Head of caudate nucleus (tissue), 42 donors: Measurements from ENCODE around the gene PKD2L1.
"Not testable (repeated sequence)": the region's sequence is repeated elsewhere in the genome, so short reads cannot be mapped to it uniquely, and the experiment has no call there.

ENCODE experiments used
- DNase-seq, 42 donors: peaks; one replicate each; pipeline versions ENCODE4 v3.0.0 to v3.0.0-alpha.2; 2020 to 2021; ENCODE audit warnings: mixed read lengths in 7 of 42
- intact Hi-C: fragments of 100-400 bp; cut with DNase I; formaldehyde crosslinking; loops from one replicate; pipeline ENCODE4 v1.15.0; 2022

The PKD2L1 gene

DNA sequence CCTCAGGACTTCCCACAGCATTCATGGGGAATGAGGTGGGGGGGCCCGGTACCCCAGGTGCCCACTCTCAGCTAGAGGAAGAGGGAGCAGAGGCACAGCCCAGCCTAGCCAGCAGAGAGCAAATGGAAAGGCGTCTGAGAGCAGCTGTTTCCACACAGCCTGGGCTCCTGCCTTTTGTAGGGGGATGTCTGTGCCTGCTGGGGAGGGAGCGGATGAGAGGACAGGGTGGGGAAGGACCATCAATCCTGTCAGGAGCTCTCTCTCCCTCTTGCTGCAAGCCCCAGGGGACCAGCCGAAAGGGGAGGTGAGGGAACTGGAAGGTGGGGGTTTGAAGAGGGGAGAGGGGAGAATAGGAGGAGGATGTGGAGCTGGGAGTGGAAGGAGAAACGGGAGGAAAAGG, at the start of gene PKD2L1:
Gene PKD2L1, minus strand, starts transcription at position 150 of the 400 bp plus-strand sequence. Its CDS starts 125 bp downstream, at position 25.
- intact Hi-C loops: no loop called here
- no peak for DNase-seq

GRCh38 chr10:100377830-100378229, 47.8 kb upstream of the PKD2L1 start:
- DNase-seq: no peak
- intact Hi-C loops: no loop called here

DNA sequence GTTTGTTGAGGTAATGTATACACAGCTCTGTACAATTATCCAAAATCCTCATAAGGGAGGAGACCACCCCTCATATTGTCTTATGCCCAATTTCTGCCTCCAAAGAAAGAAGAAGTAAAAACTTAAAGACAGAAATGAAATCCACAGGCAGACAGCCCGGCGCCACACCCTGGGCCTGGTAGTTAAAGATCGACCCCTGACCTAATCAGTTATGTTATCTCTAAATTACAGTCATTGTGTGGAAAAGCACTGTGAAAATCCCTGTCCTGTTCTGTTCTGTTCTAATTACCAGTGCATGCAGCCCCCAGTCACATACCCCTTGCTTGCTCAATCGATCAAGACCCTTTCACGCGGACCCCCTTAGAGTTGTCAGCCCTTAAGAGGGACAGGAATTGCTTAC, 46.6 kb upstream of the PKD2L1 start:
- DNase-seq, intact Hi-C loops: not testable (repeated sequence)

DNA sequence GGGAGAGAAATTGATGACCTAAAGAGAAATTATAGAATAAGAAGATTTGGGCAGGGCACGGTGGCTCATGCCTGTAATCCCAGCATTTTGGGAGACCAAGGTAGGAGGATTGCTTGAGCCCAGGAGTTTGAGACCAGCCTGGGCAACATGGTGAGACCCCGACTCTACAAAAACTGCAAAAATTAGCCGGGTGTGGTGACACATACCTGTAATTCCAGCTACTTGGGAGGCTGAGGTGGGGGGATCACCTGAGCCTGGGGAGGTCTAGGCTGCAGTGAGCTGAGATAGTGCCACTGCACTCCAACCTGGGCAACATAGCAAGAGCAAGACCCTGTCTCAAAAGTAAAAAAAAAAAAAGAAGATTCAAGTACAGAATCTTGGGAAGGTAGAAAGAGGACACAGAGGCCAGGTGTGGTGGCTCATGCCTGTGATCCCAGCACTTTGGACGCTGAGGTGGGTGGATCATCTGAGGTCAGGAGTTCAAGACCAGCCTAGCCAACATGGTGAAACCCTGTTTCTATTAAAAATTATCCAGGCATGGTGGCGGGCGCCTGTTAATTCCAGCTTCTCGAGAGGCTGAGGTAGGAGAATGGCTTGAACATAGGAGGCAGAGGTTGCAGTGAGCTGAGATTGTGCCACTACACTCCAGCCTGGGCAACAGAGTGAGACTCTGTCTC, 44.8 kb upstream of the PKD2L1 start:
- intact Hi-C loops, DNase-seq: not testable (repeated sequence)

- DNase-seq: no peak
- intact Hi-C loops: no loop called here
Measured at GRCh38 chr10:100374200-100374655, 44.2 kb upstream of the PKD2L1 start.

- intact Hi-C loops: no loop called here
- peak; percentile 97 to 100 (median 99) for DNase-seq
Measured at GRCh38 chr10:100373298-100374199, 43.5 kb upstream of the PKD2L1 start.

DNA sequence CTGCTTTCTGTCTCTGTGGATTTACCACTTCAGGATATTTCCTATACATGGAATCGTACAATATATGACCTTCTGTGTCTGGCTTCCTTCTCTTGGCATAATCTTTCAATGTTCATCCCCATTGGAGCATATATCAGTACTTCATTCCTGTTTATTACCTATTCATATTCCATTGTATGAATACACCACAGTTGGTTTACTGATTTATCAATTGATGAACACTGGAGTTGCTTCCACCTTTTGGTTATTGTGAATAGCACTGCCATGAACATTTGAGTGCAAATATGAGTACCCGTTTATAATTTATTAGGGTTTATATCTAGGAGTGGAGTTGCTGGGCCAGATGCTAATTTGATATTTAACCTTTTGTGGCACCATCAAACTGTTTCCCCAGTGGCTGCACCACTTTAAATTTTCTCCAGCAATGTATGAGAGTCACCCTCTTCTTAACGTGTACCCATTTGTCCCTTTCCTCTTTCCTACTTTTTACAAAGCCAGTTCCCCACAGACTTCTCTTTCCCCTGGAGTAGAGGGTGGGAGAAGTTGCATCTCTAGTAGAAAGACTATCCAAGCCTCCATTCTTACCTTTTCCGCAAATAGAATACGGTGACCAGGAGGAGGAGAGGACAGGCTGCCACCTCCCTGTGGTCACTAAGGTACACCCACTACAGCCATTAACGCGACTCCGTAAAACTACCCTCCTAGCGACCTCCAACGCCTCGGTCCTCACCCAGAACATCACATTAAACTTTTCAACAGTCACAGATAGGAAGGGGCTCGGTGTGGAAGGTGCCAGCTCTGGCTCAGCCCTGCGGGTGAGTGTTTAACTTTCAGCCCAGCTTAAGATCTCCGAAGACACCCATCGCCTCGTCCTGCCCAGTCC, 42.6 kb upstream of the PKD2L1 start:
- no peak for DNase-seq
- intact Hi-C loops: no loop called here

DNA sequence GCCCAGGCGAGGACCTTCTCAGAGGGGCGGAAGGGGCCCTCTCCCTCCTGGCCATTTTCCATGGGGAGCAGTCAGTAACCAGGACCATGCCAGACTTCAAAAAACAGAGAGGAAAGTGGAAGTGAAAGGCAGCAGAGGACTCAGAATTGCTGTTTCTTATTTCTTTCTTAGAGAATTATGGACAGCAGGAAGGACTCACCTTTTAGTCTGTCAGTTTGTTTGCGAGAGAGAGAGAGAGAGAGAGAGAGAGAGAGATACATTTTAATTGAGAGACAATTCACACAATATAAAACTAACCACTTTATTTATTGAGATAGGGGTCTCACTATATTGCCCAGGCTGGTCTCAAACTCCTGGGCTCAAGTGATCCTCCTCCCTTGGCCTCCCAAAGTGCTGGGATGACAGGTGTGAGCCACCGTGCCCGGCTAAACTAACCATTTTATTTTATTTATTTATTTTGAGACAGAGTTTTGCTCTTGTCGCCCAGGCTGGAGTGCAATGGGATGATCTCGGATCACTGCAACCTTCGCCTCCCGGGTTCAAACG, 41.5 kb upstream of the PKD2L1 start:
- DNase-seq: no peak
- intact Hi-C loops: no loop called here

DNA sequence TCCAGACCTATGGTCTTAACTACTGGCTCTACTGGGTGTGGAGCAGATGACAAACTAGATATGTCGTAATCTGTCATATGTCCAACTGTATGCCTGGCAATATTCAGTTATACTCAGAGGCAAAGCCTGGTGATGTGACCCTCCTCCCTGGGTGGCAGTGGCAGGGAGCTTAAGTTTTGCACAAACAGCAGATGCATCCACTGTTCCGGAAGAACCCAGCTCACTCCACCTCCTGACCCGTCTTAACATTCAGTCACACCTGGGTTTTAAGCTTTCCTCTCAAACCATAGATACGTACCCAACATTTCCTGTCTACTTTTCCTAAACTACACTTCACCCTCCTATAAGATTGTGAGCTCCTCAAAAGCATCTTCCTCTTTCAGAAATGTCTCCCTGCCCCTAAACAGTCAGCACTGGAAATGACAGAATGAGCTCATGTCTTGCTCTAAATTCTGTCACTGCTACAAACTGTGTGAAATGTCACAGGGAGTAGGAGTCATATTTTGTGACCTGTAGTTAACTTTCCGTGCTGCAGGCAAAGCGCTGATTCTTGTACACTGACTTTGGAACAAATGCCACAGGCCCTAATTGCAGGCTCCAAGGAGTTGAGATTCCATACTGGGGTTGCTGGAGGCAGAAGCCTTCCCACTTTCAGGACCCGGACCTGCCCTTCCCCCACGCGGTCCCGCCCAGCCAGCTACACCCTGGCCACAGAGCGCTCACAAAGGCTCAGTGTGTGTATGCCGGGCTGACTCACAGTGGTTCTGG, 40.9 kb upstream of the PKD2L1 start:
- peak; percentile 75 to 96 (median 87) for DNase-seq
- intact Hi-C loops: no loop called here

DNA sequence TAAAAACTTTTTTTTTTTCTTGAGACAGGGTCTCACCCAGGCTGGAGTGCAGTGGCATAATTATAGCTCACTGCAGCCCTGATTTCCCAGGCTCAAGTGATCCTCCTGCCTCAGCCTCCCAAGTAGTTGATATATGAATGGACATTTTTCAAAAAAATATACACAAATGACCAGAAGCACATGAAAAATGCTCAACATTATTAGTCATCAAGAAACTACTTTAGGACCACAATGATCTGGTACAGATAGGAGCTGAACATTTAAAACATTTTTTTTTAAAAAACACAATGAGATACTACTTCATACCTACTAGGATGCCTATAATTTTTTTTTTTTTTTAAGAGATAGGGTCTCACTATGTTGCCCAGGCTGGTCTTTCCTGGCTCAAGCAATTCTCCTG, 38.7 kb upstream of the PKD2L1 start:
- intact Hi-C loops: no loop called here
- no peak for DNase-seq

- DNase-seq: peak in 41 of 42 donors; percentile 16 to 84 (median 58)
Measured at GRCh38 chr10:100364735-100365391, 34.8 kb upstream of the PKD2L1 start.

DNA sequence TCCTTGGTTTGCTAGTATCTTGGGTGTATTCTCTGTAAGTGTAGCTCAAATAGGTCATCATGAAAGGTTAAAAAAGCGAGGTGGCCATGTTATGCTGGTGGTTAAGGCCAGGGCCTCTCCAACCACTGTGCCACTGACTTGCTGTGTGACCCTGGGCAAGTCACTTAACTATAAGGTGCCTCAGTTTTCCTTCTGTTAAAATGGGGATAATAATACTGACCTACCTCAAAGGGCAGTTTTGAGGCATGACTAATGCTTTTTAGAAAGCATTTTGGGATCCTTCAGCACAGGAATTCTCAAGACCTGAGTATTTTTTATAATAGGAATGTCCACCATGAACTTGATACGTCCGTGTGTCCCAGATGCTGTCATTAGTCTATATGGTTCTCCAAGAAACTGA, 34.1 kb upstream of the PKD2L1 start:
- DNase-seq: no peak
- intact Hi-C loops: no loop called here

More at GRCh38 chr10:100364735-100365391, 34.8 kb upstream of the PKD2L1 start:
- intact Hi-C loops: no loop called here

DNA sequence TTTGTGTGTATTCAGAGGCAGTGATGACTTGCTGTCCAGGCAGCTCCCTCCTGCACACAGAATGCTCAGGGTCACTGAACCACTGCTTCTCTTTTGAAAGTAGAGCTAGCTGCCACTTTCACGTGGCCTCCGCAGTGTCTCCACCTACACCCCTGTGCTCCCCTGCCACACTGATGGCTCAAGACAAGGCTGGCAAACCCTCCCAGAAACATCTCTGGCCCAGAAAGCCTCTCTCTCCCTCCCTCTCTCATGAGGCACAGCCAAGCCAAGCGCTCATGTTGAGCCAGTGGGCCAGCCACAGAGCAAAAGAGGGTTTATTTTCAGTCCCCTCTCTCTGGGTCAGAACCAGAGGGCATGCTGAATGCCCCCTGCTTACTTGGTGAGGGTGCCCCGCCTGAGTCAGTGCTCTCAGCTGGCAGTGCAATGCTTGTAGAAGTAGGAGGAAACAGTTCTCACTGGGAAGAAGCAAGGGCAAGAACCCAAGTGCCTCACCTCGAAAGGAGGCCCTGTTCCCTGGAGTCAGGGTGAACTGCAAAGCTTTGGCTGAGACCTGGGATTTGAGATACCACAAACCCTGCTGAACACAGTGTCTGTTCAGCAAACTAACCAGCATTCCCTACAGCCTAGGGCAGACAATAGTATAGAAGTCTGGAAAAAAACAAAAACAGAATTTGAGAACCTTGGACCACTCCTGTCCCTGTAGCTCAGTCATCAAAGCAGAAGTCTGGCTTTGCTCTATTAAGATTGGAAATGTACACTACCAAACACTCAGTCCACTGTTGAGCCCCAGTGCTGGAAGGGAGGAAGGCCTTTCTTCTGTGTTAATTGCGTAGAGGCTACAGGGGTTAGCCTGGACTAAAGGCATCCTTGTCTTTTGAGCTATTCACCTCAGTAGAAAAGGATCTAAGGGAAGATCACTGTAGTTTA, 32.8 kb upstream of the PKD2L1 start:
- peak in 28 of 42 donors; percentile 15 to 75 (median 54) for DNase-seq
- intact Hi-C loops: no loop called here

- intact Hi-C loops: no loop called here
- no peak for DNase-seq
Measured at GRCh38 chr10:100360234-100360633, 30.2 kb upstream of the PKD2L1 start.

- intact Hi-C loops: no loop called here
- DNase-seq: no peak
Measured at GRCh38 chr10:100359529-100360150, 29.6 kb upstream of the PKD2L1 start.

DNA sequence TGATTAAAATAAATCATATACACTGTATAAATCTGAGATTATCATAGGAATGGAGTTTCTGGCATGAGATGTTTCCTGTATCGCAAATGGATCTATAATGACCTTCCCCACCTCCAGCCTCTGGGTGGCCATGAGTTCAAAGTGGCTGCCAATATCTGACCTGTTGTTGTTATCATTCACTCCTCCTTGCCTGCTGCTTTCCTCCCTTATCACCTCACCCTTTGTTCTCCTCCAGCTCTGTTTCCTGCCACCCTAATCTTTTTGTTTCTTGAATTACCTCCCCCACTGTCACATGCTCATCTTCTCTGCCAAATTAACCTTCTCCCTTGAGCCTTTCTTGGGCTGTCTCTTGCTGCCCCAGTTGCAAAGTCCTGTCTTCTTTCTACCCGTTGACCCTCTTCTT, 29.0 kb upstream of the PKD2L1 start:
- DNase-seq: no peak
- intact Hi-C loops: no loop called here
